GM12878 (cell line): ENCODE results near the gene ZNF79. TPM values are rescaled to one million over a fixed set of nuclear protein-coding genes. Genes with fewer than 3 reads are reported as not detected.

Experiments used
- ASH2L ChIP-seq: fragments of 300-600, 200-600 bp; sonication (generic); IDR thresholded peaks from 2 replicates; pipeline ENCODE4 v1.6.1; 2017; ENCODE audit warnings: low read depth, mild to moderate bottlenecking, borderline replicate concordance
- BACH1 ChIP-seq: fragments of 450-650 bp; IDR thresholded peaks from 2 replicates; pipeline ENCODE4 v1.6.1; 2017; ENCODE audit warnings: mild to moderate bottlenecking, borderline replicate concordance
- BCL11A ChIP-seq: IDR thresholded peaks from 2 replicates; pipeline ENCODE4 v1.6.1; 2011; ENCODE audit warnings: low read depth, low read length
- CEBPB ChIP-seq, 2 experiments: fragments of 150-350 bp in 1 of 2; IDR thresholded peaks; 2 replicates each; pipeline ENCODE4 v1.6.1; 2012 to 2014; ENCODE audit warnings: low read depth in 2 of 2, low read length in 2 of 2, borderline replicate concordance in 1 of 2, inconsistent platforms in 1 of 2
- CHD2 ChIP-seq: IDR thresholded peaks from 2 replicates; pipeline ENCODE4 v1.6.1; 2011; ENCODE audit warnings: low read depth, low read length, improper control_type of control experiment, borderline replicate concordance
- CREB1 ChIP-seq: IDR thresholded peaks from 2 replicates; pipeline ENCODE4 v1.6.1; 2012; ENCODE audit warnings: low read depth, mild to moderate bottlenecking, inconsistent platforms
- DPF2 ChIP-seq: fragments of 450-650 bp; IDR thresholded peaks from 2 replicates; pipeline ENCODE4 v1.6.1; 2017; ENCODE audit warnings: mild to moderate bottlenecking
- EED ChIP-seq: sonication (generic); IDR thresholded peaks from 2 replicates; pipeline ENCODE4 v1.6.1; 2016; ENCODE audit warnings: antibody characterized with exemption, low read depth
- EZH2 ChIP-seq: IDR thresholded peaks from 2 replicates; pipeline ENCODE4 v1.6.1; 2012; ENCODE audit warnings: low read depth, mild to moderate bottlenecking, control low read depth, inconsistent platforms, low read length, borderline replicate concordance; ENCODE audit not compliant: control insufficient read depth
- GABPA ChIP-seq: IDR thresholded peaks from 2 replicates; pipeline ENCODE4 v1.6.1; 2014; ENCODE audit warnings: antibody characterized with exemption, low read depth, mild to moderate bottlenecking, inconsistent platforms
- HCFC1 ChIP-seq: fragments of 150-350 bp; IDR thresholded peaks from 2 replicates; pipeline ENCODE4 v1.6.1; 2014; ENCODE audit warnings: low read length
- HDAC2 ChIP-seq: fragments of 200-600 bp; sonication (generic); IDR thresholded peaks from 2 replicates; pipeline ENCODE4 v1.6.1; 2017
- HDGF ChIP-seq: fragments of 450-650 bp; IDR thresholded peaks from 2 replicates; pipeline ENCODE4 v1.6.1; 2016; ENCODE audit warnings: antibody characterized with exemption
- IRF4 ChIP-seq: IDR thresholded peaks from 2 replicates; pipeline ENCODE4 v1.6.1; 2011; ENCODE audit warnings: low read depth, low read length
- MTA3 ChIP-seq: IDR thresholded peaks from 2 replicates; pipeline ENCODE4 v1.6.1; 2012; ENCODE audit warnings: low read length, inconsistent platforms, borderline replicate concordance
- POLR2A ChIP-seq: IDR thresholded peaks from 2 replicates; pipeline ENCODE4 v1.6.1; 2011; ENCODE audit warnings: low read depth, mild to moderate bottlenecking, low read length
- POLR2AphosphoS2 ChIP-seq: IDR thresholded peaks from 2 replicates; pipeline ENCODE4 v1.6.1; 2011; ENCODE audit warnings: low read depth, mild to moderate bottlenecking, low read length, improper control_type of control experiment, moderate library complexity
- RELA ChIP-seq: fragments of 450-650 bp; IDR thresholded peaks from 2 replicates; pipeline ENCODE4 v1.8.0; 2014; ENCODE audit warnings: borderline replicate concordance; ENCODE audit not compliant: partially characterized antibody
- SKIL ChIP-seq: fragments of 450-650 bp; IDR thresholded peaks from 2 replicates; pipeline ENCODE4 v1.6.1; 2017; ENCODE audit warnings: mild to moderate bottlenecking, low read depth, inconsistent platforms; ENCODE audit not compliant: poor library complexity, severe bottlenecking
- SMAD5 ChIP-seq: IDR thresholded peaks from 2 replicates; pipeline ENCODE4 v1.6.1; 2016; ENCODE audit warnings: antibody characterized with exemption, low read depth
- SRF ChIP-seq, 2 experiments: IDR thresholded peaks; 2 replicates each; pipeline ENCODE4 v1.6.1; 2011; ENCODE audit warnings: low read depth in 2 of 2, low read length in 2 of 2, mild to moderate bottlenecking in 1 of 2, moderate library complexity in 1 of 2
- WRNIP1 ChIP-seq: IDR thresholded peaks from 2 replicates; pipeline ENCODE4 v1.6.1; 2011; ENCODE audit warnings: low read depth, low read length, improper control_type of control experiment, borderline replicate concordance
- ZNF217 ChIP-seq: fragments of 450-650 bp; IDR thresholded peaks from 2 replicates; pipeline ENCODE4 v1.6.1; 2017; ENCODE audit warnings: antibody characterized with exemption, mild to moderate bottlenecking
- ZNF622 ChIP-seq: fragments of 450-650 bp; IDR thresholded peaks from 2 replicates; pipeline ENCODE4 v1.6.1; 2017; ENCODE audit warnings: mild to moderate bottlenecking, inconsistent platforms
- ZSCAN29 ChIP-seq: fragments of 450-650 bp; IDR thresholded peaks from 2 replicates; pipeline ENCODE4 v1.6.1; 2017; ENCODE audit warnings: mild to moderate bottlenecking, moderate library complexity
- ZZZ3 ChIP-seq: IDR thresholded peaks from 2 replicates; pipeline ENCODE4 v1.6.1; 2011; ENCODE audit warnings: low read depth; ENCODE audit not compliant: control insufficient read depth, insufficient read length
- polyA plus RNA-seq, 11 experiments: library from polyadenylated mRNA; depleted of rRNA in 4 of 11; unstranded in 6 of 11; stranded (reverse) in 5 of 11; fragments of >200 nt; fragmentation: Nextera tagmentation in 4 of 11; fragmentation: Illumina TruSeq in 1 of 11; extraction: Ambion mirVana in 4 of 11; extraction: Trizol in 1 of 11; gene quantifications; 1 replicate in 1 of 11; 2 replicates in 10 of 11; pipeline versions ENCODE4 v1.2.1 to v1.2.3, GENCODE V29; 2011 to 2016; ENCODE audit warnings: inconsistent platforms in 2 of 11, missing spikeins in 2 of 11, low read depth in 1 of 11
- total RNA-seq, 4 experiments: library from RNA; depleted of rRNA in 3 of 4; stranded (reverse); fragments of >200 nt in 3 of 4; fragmentation: Illumina TruSeq in 1 of 4; extraction: Trizol in 1 of 4; gene quantifications; 2 replicates each; pipeline versions ENCODE4 v1.2.1 to v1.2.3, GENCODE V29; 2013 to 2021
- TF ChIP-seq, protein P1 (sequence below): fragments of 450-650 bp; formaldehyde crosslinking; IDR thresholded peaks from 2 replicates; pipeline ENCODE4 v1.4.0; 2022; ENCODE audit warnings: mild to moderate bottlenecking, moderate library complexity

ZNF79 gene
- total and polyA plus RNA-seq, 10 of the 15 experiments (the other 5 are each of a cell fraction or from before 2014, with no cell fraction given) = 1.8 to 14.1 (median 11.7) TPM

GRCh38 chr9:127444921-127445850 lies 21.0 kb downstream of the ZNF79 start (continued):
- TF ChIP-seq, protein P1, sequence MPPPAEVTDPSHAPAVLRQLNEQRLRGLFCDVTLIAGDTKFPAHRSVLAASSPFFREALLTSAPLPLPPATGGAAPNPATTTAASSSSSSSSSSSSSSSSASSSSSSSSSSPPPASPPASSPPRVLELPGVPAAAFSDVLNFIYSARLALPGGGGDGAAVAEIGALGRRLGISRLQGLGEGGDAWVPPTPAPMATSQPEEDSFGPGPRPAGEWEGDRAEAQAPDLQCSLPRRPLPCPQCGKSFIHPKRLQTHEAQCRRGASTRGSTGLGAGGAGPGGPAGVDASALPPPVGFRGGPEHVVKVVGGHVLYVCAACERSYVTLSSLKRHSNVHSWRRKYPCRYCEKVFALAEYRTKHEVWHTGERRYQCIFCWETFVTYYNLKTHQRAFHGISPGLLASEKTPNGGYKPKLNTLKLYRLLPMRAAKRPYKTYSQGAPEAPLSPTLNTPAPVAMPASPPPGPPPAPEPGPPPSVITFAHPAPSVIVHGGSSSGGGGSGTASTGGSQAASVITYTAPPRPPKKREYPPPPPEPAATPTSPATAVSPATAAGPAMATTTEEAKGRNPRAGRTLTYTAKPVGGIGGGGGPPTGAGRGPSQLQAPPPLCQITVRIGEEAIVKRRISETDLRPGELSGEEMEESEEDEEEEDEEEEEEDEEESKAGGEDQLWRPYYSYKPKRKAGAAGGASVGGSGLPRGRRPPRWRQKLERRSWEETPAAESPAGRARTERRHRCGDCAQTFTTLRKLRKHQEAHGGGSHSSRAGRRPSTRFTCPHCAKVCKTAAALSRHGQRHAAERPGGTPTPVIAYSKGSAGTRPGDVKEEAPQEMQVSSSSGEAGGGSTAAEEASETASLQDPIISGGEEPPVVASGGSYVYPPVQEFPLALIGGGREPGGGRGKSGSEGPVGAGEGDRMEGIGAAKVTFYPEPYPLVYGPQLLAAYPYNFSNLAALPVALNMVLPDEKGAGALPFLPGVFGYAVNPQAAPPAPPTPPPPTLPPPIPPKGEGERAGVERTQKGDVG = no peak
- TF ChIP-seq GABPA (no peak), HCFC1 (no peak), CEBPB (IDR thresholded peaks at IDR 0.05; ENCODE audit: borderline replicate concordance in 1 of 2, low read depth in 2 of 2, low read length in 2 of 2) (no peak), ZNF622 (no peak), ASH2L (no peak), DPF2 (no peak), CREB1 (no peak), ZNF217 (no peak), POLR2AphosphoS2 (0 out of 2 replicates have a peak, but pooled peaks have one; percentile 25), SMAD5 (peak; percentile 42; the same call in 1 of the 2 replicates), ZSCAN29 (no peak), SKIL (no peak), HDGF (no peak), BACH1 (no peak), WRNIP1 (no peak), SRF (IDR thresholded peaks at IDR 0.05; ENCODE audit: low read depth in 2 of 2, low read length in 2 of 2) (no peak), BCL11A (no peak), MTA3 (no peak), ZZZ3 (no peak), IRF4 (no peak), HDAC2 (no peak), EZH2 (no peak), CHD2 (no peak), POLR2A (peak; percentile 58; the same call in 1 of the 2 replicates), RELA (no peak), EED (no peak)
